Fibroblast of skin of right biceps (primary cell): ENCODE data around the gene GPBP1L1.
"Not testable (repeated sequence)": the region's sequence is repeated elsewhere in the genome, so short reads cannot be mapped to it uniquely, and the experiment has no call there.

Source experiments
- DNase-seq: peaks from one replicate; pipeline ENCODE4 v3.0.0-alpha.2; 2013

The GPBP1L1 gene, protein sequence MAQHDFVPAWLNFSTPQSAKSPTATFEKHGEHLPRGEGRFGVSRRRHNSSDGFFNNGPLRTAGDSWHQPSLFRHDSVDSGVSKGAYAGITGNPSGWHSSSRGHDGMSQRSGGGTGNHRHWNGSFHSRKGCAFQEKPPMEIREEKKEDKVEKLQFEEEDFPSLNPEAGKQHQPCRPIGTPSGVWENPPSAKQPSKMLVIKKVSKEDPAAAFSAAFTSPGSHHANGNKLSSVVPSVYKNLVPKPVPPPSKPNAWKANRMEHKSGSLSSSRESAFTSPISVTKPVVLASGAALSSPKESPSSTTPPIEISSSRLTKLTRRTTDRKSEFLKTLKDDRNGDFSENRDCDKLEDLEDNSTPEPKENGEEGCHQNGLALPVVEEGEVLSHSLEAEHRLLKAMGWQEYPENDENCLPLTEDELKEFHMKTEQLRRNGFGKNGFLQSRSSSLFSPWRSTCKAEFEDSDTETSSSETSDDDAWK

DNA sequence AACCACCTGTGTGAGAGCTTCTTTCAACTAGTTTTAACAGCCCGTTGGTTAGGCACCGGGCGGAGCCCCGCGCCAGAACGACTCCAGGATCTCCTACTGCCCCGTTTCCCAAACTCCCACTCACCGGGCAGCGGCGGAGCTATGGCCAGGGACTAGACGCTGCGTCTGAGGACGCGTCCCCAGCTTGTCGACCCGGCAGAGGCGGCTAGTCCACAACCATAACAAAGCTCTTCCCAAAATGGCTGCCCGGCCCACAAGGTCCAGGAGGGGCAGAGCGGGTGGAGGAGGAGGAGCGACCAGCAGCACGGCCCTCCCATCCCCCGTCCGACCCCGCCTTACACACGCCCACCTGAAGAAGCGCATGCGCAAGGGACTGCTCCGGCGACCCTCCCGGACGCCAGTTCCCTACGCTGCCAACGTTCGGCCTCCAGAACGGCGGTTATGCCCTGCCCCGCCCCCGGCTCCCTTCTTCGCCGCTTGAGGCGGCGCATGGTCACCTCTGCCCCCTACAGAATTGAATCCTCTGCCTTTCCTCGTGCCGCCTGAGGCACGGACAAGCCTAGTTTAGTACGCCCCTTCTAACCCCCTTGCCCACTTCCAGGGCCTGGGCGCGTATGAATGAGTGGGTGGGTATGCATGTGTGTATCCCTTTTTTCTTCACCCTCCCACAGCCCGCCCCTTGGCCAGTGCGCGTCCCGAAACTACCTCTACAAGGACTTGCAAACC lies at the start of gene GPBP1L1:
Gene GPBP1L1, minus strand, starts transcription at position 246 of the 726 bp plus-strand sequence. CDS start 27,446 bp downstream, outside the sequence.
- peak; percentile 96 for DNase-seq

DNA sequence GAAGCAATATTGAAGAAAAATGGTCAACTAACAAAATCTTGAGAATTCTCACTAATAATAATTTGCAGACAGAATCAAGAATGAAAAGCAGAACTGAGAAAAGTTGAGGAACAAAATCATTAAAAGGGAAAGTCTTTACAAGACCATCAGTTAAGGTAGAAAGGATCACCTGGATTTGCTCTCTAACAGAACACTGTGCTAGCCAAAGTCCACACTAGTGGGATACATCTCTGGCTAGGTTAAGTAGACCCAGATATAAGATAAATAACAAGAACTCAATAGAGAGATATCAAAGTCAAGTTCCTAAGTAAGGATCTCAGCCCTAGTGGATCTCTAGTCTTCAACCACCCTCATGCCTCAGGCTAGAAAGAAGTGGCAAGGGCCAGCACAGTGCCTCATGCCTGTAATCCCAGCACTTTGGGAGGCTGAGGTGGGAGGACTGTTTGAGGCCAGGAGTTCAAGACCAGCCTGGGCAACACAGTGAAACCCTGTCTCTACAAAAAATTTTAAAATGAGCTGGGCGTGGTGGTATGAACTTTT lies 44.5 kb upstream of the GPBP1L1 start:
- DNase-seq = no peak

DNA sequence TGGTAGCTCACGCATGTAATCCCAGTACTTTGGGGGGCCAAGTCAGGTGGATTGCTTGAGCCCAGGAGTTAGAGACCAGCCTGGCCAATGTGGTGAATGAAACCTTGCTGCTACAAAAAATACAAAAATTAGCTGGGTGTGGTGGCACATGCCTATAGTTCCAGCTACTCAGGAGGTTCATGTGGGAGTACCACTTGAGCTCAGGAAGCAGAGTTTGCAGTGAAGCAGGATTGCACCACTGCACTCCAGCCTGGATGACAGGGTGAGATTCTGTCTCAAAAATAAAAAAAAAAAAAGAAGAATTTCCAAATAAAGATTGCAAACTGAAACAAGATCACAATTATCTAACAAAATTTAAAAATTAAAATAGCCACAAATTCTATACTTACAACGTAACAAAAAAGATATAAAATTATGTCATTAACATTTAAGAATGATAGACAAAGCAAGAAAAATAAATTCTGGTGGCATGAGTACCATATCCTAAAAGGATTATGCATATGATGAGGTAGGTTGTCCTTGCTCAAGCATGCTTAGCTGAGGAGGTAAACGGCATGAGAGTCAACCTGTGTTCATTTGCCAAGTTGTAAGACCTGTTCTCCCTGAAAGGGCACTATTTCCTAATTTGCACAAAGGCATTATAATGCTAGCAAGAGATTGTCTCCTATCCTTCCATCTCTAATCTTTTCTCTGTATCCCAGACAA lies 43.9 kb upstream of the GPBP1L1 start:
- no peak for DNase-seq

DNA sequence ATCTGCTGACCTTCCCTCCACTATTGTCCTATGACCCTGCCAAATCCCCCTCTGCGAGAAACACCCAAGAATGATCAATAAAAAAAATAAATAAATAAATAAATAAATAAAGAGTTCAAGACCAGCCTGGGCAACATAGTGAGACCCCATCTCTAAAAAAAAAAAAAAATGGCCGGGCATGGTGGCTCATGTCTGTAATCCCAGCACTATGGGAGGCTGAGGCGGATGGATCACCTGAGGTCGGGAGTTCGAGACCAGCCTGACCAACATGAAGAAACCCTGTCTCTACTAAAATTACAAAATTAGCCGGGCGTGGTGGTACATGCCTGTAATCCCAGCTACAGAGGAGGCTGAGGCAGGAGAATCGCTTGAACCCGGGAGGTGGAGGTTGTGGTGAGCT lies 39.7 kb upstream of the GPBP1L1 start:
- DNase-seq = not testable (repeated sequence)

GRCh38 chr1:45723248-45723930 lies 37.1 kb upstream of the GPBP1L1 start:
- DNase-seq = peak; percentile 2

DNA sequence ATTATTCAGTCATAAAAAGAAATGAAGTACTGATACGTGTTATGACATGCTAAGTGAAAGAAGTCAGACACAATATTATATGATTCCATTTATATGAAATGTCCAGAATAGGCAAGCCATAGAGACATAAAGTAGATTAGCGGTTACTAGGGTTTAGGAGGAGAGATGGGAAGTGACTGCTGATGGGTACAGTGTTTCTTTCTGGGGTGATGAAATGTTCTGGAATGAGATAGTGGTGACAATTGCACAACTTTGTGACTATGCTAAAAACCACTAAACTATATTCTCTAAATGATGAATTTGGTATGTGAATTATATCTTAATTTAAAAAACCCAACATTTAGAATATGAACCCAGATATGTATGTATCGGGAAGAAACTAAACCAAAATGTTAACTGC lies 36.5 kb upstream of the GPBP1L1 start:
- DNase-seq = peak; percentile 66

GRCh38 chr1:45721207-45721606 lies 34.9 kb upstream of the GPBP1L1 start:
- peak; percentile 82 for DNase-seq

- DNase-seq = no peak
Observed at GRCh38 chr1:45718289-45718688, 32.0 kb upstream of the GPBP1L1 start.

- DNase-seq = peak; percentile 7
Observed at GRCh38 chr1:45717386-45717785, 31.1 kb upstream of the GPBP1L1 start.

GRCh38 chr1:45716700-45717099 lies 30.4 kb upstream of the GPBP1L1 start:
- DNase-seq = no peak

GRCh38 chr1:45713711-45714110 lies 27.4 kb upstream of the GPBP1L1 start:
- no peak for DNase-seq

GRCh38 chr1:45704637-45705036 lies 18.3 kb upstream of the GPBP1L1 start:
- no peak for DNase-seq

DNA sequence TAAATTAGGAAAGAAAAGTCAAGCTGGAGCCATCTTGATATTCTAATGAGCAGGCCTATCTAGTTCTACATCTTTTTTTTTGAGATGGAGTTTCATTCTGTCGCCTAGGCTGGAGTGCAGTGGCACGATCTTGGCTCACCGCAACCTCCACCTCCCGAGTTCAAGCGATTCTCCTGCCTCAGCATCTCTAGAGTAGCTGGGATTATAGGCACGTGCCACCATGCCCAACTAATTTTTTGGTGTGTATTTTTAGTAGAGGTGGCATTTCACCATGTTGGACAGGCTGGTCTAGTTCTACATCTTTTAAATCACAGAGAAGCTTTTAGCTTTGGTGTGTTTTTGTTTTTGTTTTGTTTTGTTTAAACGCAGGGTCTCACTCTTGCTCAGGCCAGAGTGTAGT lies 8.5 kb upstream of the GPBP1L1 start:
- no peak for DNase-seq

DNA sequence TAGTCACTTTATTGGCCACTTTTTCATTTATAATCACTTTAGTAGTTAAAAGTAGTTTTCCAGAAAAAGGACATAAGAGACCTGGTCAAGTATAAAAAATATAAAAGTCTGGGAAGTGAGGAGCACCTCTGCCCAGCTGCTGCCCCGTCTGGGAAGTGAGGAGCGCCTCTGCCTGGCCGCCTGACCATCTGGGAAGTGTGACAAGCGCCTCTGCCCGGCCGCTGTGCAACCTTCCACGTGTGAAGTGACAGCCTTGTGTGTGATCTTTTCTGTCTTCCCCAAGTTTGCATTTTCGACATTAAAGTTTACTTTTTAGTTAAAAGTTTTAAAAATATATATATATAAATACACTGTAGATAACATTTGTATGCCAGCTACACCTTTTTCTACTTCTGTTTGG lies 7.5 kb upstream of the GPBP1L1 start:
- not testable (repeated sequence) for DNase-seq

DNA sequence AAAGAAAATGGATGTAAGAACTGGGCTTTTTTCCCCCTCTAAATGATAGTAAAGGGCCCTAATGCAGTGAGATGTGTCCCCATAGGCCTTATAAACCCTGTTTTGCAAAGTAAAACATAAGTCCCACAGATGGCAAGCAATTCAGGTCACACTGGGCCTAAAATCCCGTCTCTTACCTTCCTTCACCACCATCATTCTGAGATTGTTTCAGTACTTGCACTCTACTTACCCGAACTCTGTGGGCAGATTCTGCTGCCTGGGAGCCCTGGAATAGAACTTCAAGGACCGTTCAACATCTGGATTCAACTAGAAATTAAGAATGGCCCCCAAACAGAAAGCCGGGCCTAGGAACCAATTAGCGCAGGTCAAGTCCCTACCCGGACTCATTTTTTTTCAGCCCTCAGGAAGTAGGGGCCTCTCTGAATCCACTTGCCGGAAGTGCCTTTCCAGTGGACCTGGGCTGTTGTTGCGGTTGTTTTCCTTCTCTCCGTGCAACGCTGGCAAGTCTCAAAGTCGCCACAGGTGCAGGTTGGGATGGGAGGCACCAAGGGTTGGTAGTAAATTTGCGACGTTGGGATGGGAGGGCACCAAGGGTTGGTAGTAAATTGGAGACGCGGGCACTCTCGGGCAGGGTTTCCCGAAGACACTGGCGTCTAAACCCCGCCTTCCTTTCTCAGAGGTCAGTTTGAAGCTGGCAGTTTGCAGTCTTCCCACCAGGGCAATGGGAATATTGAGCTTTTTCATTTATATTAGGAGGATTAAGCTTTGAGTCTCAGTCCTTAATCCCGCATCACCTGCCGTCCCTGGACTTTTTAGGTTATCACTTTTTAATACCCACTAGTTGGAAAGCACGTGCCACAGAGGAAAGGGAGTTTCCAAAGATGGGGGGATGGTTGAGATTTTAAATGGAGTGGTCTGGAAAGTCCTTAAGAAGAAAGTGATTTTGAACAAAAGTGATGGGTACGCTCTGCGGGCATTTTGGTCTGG lies 1.7 kb upstream of the GPBP1L1 start, which contains the start of gene TMEM69:
Gene TMEM69, plus strand, starts transcription at position 428 of the 987 bp plus-strand sequence. CDS start 2,888 bp downstream, outside the sequence.
- DNase-seq = peak; percentile 92

- DNase-seq = peak; percentile 99
Observed at GRCh38 chr1:45687014-45687753, 851 bp upstream of the GPBP1L1 start.

- peak; percentile 27 for DNase-seq
Observed at GRCh38 chr1:45686015-45686287, 382 bp downstream of the GPBP1L1 start.

DNA sequence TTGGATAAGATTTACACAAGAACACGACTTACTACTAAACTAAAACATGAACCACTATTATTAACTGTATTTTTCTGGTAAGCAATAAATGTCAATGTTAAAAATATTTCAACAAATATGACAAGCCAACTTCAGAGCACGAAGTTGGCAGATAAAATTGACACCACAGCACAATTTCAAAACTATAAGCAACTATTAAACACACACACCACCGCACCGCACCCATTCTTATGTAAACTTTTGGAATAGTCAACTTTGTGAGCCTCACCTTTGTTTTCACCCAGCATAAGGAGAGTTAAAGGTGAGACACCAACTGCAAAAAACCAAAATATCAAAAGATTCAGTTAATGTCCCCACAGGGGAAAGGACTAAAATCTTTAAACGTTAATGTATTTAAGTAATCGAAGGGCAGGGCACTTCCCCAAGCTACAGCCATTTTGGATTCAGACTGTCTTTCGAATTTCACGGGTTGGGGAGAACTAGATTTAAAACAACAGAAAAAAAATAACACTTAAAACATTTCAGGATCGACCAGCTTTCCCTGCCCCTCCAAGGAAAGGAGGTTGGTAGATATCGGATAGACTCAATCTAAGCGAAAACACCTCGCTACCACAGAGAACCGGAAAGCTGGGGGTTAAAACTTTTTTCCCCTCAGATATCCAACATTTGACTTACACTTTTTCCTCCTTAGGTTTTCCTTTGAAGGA lies 872 bp downstream of the GPBP1L1 start:
- DNase-seq = peak; percentile 2

- no peak for DNase-seq
Observed at GRCh38 chr1:45684402-45684801, 1.9 kb downstream of the GPBP1L1 start.

DNA sequence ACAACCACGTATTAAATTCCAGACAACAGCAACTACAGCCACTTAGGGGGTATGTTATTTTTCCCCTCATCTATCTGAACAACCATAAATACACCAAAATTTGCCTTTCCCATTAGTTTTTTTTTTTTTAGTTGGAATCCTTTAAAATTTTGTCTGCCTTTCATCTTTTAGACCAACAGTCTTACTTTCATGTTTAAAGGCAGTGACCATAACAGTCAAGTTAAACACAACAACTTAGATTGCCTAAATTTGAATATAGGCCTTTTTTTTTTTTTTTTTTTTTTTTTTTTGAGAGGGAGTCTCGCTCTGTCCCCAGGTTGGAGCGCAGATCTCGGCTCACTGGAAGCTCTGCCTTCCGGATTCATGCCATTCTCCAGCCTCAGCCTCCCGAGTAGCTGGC lies 3.4 kb downstream of the GPBP1L1 start:
- DNase-seq = no peak
